C4-2B (cell line): ENCODE results near the gene SHISA6.

Source experiments
- CTCF ChIP-seq: fragments of 450-650 bp; conservative IDR thresholded peaks from 2 replicates; pipeline ENCODE4 v1.5.1; 2017; ENCODE audit warnings: mild to moderate bottlenecking
- ZFX ChIP-seq: fragments of 450-650 bp; IDR thresholded peaks from 2 replicates; pipeline ENCODE4 v1.6.1; 2017

- no peak for TF ChIP-seq CTCF
- TF ChIP-seq ZFX, result no peak
These were observed 298.6 kb downstream of the SHISA6 start for GRCh38 chr17:11539637-11540036.
